H9 (cell line): Measurements from ENCODE around the gene TSPAN11. TPM values are rescaled to one million over a fixed set of nuclear protein-coding genes. Genes with fewer than 3 reads are reported as not detected.

Experiments
- DNase-seq: peaks from one replicate; pipeline ENCODE4 v3.0.0-alpha.2; 2017
- H2AFZ ChIP-seq: one replicate; pipeline ENCODE4 v1.6.1; 2013; ENCODE audit warnings: mild to moderate bottlenecking, low read length, control low read depth, moderate library complexity
- H2AK5ac ChIP-seq: 2 replicates; pipeline ENCODE4 v1.6.1; 2013; ENCODE audit warnings: low read length, control low read depth, mixed read lengths; ENCODE audit not compliant: insufficient read length
- H2BK120ac ChIP-seq: one replicate; pipeline ENCODE4 v1.6.1; 2013; ENCODE audit warnings: low read depth, mild to moderate bottlenecking, low read length, control low read depth, inconsistent platforms; ENCODE audit not compliant: poor library complexity, severe bottlenecking
- H2BK12ac ChIP-seq: 2 replicates; pipeline ENCODE4 v1.6.1; 2013; ENCODE audit warnings: low read length, control low read depth, mixed read lengths, low read depth; ENCODE audit not compliant: insufficient read length
- H2BK15ac ChIP-seq: 2 replicates; pipeline ENCODE4 v1.6.1; 2013; ENCODE audit warnings: low read depth, low read length, control low read depth
- H2BK20ac ChIP-seq: one replicate; pipeline ENCODE4 v1.6.1; 2013; ENCODE audit warnings: low read depth, mild to moderate bottlenecking, low read length, control low read depth, inconsistent platforms; ENCODE audit not compliant: poor library complexity, severe bottlenecking
- H2BK5ac ChIP-seq: 2 replicates; pipeline ENCODE4 v1.6.1; 2013; ENCODE audit warnings: low read length, control low read depth, mixed read lengths; ENCODE audit not compliant: insufficient read length
- H3K14ac ChIP-seq: 2 replicates; pipeline ENCODE4 v1.6.1; 2013; ENCODE audit warnings: low read length, control low read depth; ENCODE audit not compliant: insufficient read depth
- H3K18ac ChIP-seq: 2 replicates; pipeline ENCODE4 v1.6.1; 2013; ENCODE audit warnings: low read depth, mild to moderate bottlenecking, mixed read lengths, low read length, control low read depth; ENCODE audit not compliant: insufficient read length
- H3K23ac ChIP-seq: 2 replicates; pipeline ENCODE4 v1.6.1; 2013; ENCODE audit warnings: low read length, control low read depth, mixed read lengths, low read depth; ENCODE audit not compliant: insufficient read length
- H3K23me2 ChIP-seq: 2 replicates; pipeline ENCODE4 v1.6.1; 2013; ENCODE audit warnings: low read depth, mild to moderate bottlenecking, mixed read lengths, low read length, control low read depth; ENCODE audit not compliant: insufficient read length, poor library complexity, severe bottlenecking
- H3K27ac ChIP-seq: 2 replicates; pipeline ENCODE4 v1.5.1; 2013; ENCODE audit warnings: low read length, control low read depth, mixed read lengths, low read depth; ENCODE audit not compliant: insufficient read length
- H3K27me3 ChIP-seq: 2 replicates; pipeline ENCODE4 v1.6.1; 2013; ENCODE audit warnings: low read length, control low read depth, inconsistent platforms; ENCODE audit not compliant: insufficient read depth
- H3K4ac ChIP-seq: 2 replicates; pipeline ENCODE4 v1.6.1; 2013; ENCODE audit warnings: low read depth, mild to moderate bottlenecking, control low read depth, inconsistent platforms, low read length, moderate library complexity
- H3K4me1 ChIP-seq: 2 replicates; pipeline ENCODE4 v1.6.1; 2013; ENCODE audit warnings: low read length, control low read depth, inconsistent platforms; ENCODE audit not compliant: insufficient read depth
- H3K4me2 ChIP-seq: 2 replicates; pipeline ENCODE4 v1.6.1; 2013; ENCODE audit warnings: low read length, control low read depth, mixed read lengths; ENCODE audit not compliant: insufficient read length, insufficient read depth
- H3K56ac ChIP-seq: 2 replicates; pipeline ENCODE4 v1.6.1; 2013; ENCODE audit warnings: low read depth, mild to moderate bottlenecking, mixed read lengths, low read length, control low read depth; ENCODE audit not compliant: insufficient read length
- H3K79me1 ChIP-seq: 2 replicates; pipeline ENCODE4 v1.6.1; 2013; ENCODE audit warnings: low read depth, mild to moderate bottlenecking, moderate library complexity, low read length, control low read depth, inconsistent platforms; ENCODE audit not compliant: insufficient read depth, poor library complexity, severe bottlenecking
- H3K79me2 ChIP-seq: 2 replicates; pipeline ENCODE4 v1.6.1; 2013; ENCODE audit warnings: low read length, control low read depth, inconsistent platforms; ENCODE audit not compliant: insufficient read depth
- H3K9ac ChIP-seq: 2 replicates; pipeline ENCODE4 v1.6.1; 2013; ENCODE audit warnings: low read length, control low read depth, mixed read lengths; ENCODE audit not compliant: insufficient read length; ENCODE audit errors: extremely low read depth
- H3K9me3 ChIP-seq: one replicate; pipeline ENCODE4 v1.6.1; 2013; ENCODE audit warnings: low read depth, low read length, inconsistent platforms; ENCODE audit not compliant: control insufficient read depth
- H3T11ph ChIP-seq: one replicate; pipeline ENCODE4 v1.6.1; 2013; ENCODE audit warnings: mild to moderate bottlenecking, low read length, control low read depth, inconsistent platforms
- H4K20me1 ChIP-seq: one replicate; pipeline ENCODE4 v1.6.1; 2013; ENCODE audit not compliant: control insufficient read depth, insufficient read length, insufficient read depth
- H4K5ac ChIP-seq: 2 replicates; pipeline ENCODE4 v1.6.1; 2013; ENCODE audit warnings: low read depth, mild to moderate bottlenecking, mixed read lengths, low read length, control low read depth; ENCODE audit not compliant: insufficient read length
- H4K8ac ChIP-seq: replicated peaks from 2 replicates; pipeline ENCODE4 v1.6.1; 2013; ENCODE audit warnings: low read length, control low read depth, mixed read lengths, low read depth; ENCODE audit not compliant: insufficient read length
- H4K91ac ChIP-seq: 2 replicates; pipeline ENCODE4 v1.6.1; 2013; ENCODE audit warnings: low read depth, mild to moderate bottlenecking, moderate library complexity, mixed read lengths, low read length, control low read depth; ENCODE audit not compliant: insufficient read length
- H3K27ac Mint-ChIP-seq, 3 experiments: 2 replicates in 2 of 3; 3 replicates in 1 of 3; pipeline ENCODE4 v1.8.0; 2020 to 2021; ENCODE audit warnings: mixed read lengths in 3 of 3, mild to moderate bottlenecking in 1 of 3, moderate library complexity in 1 of 3
- H3K27me3 Mint-ChIP-seq: 2 replicates; pipeline ENCODE4 v1.8.0; 2021; ENCODE audit warnings: low read depth, mild to moderate bottlenecking, moderate library complexity, mixed read lengths
- H3K36me3 Mint-ChIP-seq, 3 experiments: 2 replicates in 2 of 3; 3 replicates in 1 of 3; pipeline ENCODE4 v1.8.0; 2020 to 2021; ENCODE audit warnings: low read depth in 3 of 3, mixed read lengths in 3 of 3; ENCODE audit not compliant: insufficient read depth in 1 of 3
- H3K4me1 Mint-ChIP-seq, 2 experiments: 2 replicates each; pipeline ENCODE4 v1.8.0; 2020; ENCODE audit warnings: mixed read lengths in 2 of 2
- H3K4me3 Mint-ChIP-seq, 2 experiments: 2 replicates in 1 of 2; 3 replicates in 1 of 2; pipeline ENCODE4 v1.8.0; 2020 to 2021; ENCODE audit warnings: mild to moderate bottlenecking in 2 of 2, mixed read lengths in 2 of 2, moderate library complexity in 1 of 2
- H3K9me3 Mint-ChIP-seq, 2 experiments: 2 replicates in 1 of 2; 3 replicates in 1 of 2; pipeline ENCODE4 v1.8.0; 2020; ENCODE audit warnings: mild to moderate bottlenecking in 2 of 2, mixed read lengths in 2 of 2, moderate library complexity in 1 of 2
- WGBS: extraction: QIAGEN DNeasy Blood & Tissue Kit; methylation state at CpG from one replicate; pipeline ENCODE4 v1.1.7; 2013; ENCODE audit warnings: missing lambda C conversion rate, low lambda C conversion rate, mixed read lengths; ENCODE audit not compliant: insufficient read length; ENCODE audit errors: extremely low coverage; 5-methylcytosine and 5-hydroxymethylcytosine counted together
- total RNA-seq: library from RNA; stranded (reverse); gene quantifications from 2 replicates; pipeline ENCODE4 v1.2.1, GENCODE V29; 2021
- TF ChIP-seq, protein P1 (sequence below): fragments of 200-600 bp; sonication (generic); conservative IDR thresholded peaks from 3 replicates; pipeline ENCODE4 v1.8.0; 2021; ENCODE audit warnings: antibody characterized with exemption, mild to moderate bottlenecking

TSPAN11 gene
- total RNA-seq, 1 experiment from 2014 or later, result 4.2 TPM

DNA sequence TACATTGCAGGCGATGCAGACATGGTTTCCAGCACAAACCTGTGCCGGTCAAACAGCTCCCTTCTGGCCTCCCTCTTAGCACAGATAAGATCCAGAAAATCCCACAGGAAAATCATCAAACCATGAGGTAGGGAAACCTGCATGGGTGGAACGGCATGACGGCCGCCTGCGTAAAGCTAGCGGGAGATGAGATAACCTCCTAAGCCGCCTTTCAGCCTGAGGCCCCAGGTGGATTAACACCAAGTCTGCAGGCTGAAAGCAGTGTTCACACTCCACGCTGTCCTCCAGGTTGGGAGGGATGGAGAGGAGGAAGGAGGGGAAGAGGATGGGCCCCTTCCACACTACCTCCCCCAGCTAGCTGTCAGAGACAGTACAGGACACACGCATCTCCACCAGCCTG is 63.8 kb downstream of the TSPAN11 start:
- Histone ChIP-seq H2BK120ac (no peak overlapping the region), H4K5ac (no peak overlapping the region), H2BK12ac (no peak overlapping the region), H2AK5ac (no peak overlapping the region), H2BK15ac (no peak overlapping the region), H4K20me1 (no peaks in the 10 kb centered on the region), H2BK20ac (no peak overlapping the region), H4K8ac (no peak overlapping the region), H3T11ph (no peak overlapping the region), H3K56ac (no peak overlapping the region), H4K91ac (no peak overlapping the region), H3K79me2 (no peaks in the 10 kb centered on the region), H3K4ac (no peak overlapping the region), H3K23ac (no peak overlapping the region), H3K23me2 (no peaks in the 10 kb centered on the region), H3K9me3 (no peaks in the 10 kb centered on the region), H3K79me1 (no peaks in the 10 kb centered on the region), H3K27ac (no peak overlapping the region), H3K14ac (no peak overlapping the region), H3K18ac (no peak overlapping the region), H3K27me3 (no peaks in the 10 kb centered on the region), H3K4me2 (no peak overlapping the region), H3K9ac (no peak overlapping the region), H3K4me1 (no peaks in the 10 kb centered on the region), H2BK5ac (no peak overlapping the region), H2AFZ (no peak overlapping the region)
- Mint-ChIP-seq H3K36me3 (no peaks in the 10 kb centered on the region; a peak in 1 of 7 replicates), H3K4me3 (no peak overlapping the region), H3K9me3 (no peaks in the 10 kb centered on the region), H3K27ac (no peak overlapping the region), H3K27me3 (no peaks in the 10 kb centered on the region; the same call in 1 of the 2 replicates), H3K4me1 (peaks cover 3 to 4% of the 10 kb centered on the region in 2 experiments; a peak in 3 of 4 replicates)
- WGBS, result no CpG with 5 or more reads among the region's 10 CpGs
- TF ChIP-seq, protein P1, sequence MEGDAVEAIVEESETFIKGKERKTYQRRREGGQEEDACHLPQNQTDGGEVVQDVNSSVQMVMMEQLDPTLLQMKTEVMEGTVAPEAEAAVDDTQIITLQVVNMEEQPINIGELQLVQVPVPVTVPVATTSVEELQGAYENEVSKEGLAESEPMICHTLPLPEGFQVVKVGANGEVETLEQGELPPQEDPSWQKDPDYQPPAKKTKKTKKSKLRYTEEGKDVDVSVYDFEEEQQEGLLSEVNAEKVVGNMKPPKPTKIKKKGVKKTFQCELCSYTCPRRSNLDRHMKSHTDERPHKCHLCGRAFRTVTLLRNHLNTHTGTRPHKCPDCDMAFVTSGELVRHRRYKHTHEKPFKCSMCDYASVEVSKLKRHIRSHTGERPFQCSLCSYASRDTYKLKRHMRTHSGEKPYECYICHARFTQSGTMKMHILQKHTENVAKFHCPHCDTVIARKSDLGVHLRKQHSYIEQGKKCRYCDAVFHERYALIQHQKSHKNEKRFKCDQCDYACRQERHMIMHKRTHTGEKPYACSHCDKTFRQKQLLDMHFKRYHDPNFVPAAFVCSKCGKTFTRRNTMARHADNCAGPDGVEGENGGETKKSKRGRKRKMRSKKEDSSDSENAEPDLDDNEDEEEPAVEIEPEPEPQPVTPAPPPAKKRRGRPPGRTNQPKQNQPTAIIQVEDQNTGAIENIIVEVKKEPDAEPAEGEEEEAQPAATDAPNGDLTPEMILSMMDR, result no peak
- DNase-seq, result no peak
